Stimulated activated CD8-positive, alpha-beta memory T cell treated with anti-CD3 and anti-CD28 coated beads, Interleukin-7, amount 100 ng/mL, for 24 hours (primary cell): ENCODE measurements around the gene SSTR5.

ENCODE experiments used
- DNase-seq: peaks from one replicate; pipeline ENCODE4 v3.0.0-alpha.2; 2020; ENCODE audit warnings: low read depth

The SSTR5 gene

GRCh38 chr16:1040346-1040745, 32.2 kb upstream of the SSTR5 start:
- DNase-seq, result no peak

GRCh38 chr16:1042049-1042744, 30.4 kb upstream of the SSTR5 start:
- no peak for DNase-seq

- no peak for DNase-seq
Measured at GRCh38 chr16:1042866-1043265, 29.7 kb upstream of the SSTR5 start.

- no peak for DNase-seq
Measured at GRCh38 chr16:1043881-1044451, 28.6 kb upstream of the SSTR5 start.

- no peak for DNase-seq
Measured at GRCh38 chr16:1044460-1045309, 27.9 kb upstream of the SSTR5 start.

- DNase-seq, result no peak
Measured at GRCh38 chr16:1045310-1045992, 27.1 kb upstream of the SSTR5 start.

GRCh38 chr16:1045993-1046911, 26.3 kb upstream of the SSTR5 start:
- DNase-seq, result no peak

GRCh38 chr16:1047123-1047522, 25.4 kb upstream of the SSTR5 start:
- no peak for DNase-seq

- no peak for DNase-seq
Measured at GRCh38 chr16:1047801-1048200, 24.7 kb upstream of the SSTR5 start.

- no peak for DNase-seq
Measured at GRCh38 chr16:1048442-1049112, 24.0 kb upstream of the SSTR5 start.

- DNase-seq, result no peak
Measured at GRCh38 chr16:1049113-1049975, 23.2 kb upstream of the SSTR5 start.

- DNase-seq, result no peak
Measured at GRCh38 chr16:1049976-1050247, 22.6 kb upstream of the SSTR5 start.

GRCh38 chr16:1050516-1050915, 22.0 kb upstream of the SSTR5 start:
- DNase-seq, result no peak

- no peak for DNase-seq
Measured at GRCh38 chr16:1050921-1051320, 21.6 kb upstream of the SSTR5 start.

GRCh38 chr16:1051446-1051845, 21.1 kb upstream of the SSTR5 start:
- no peak for DNase-seq

- DNase-seq, result no peak
Measured at GRCh38 chr16:1052721-1053120, 19.8 kb upstream of the SSTR5 start.

GRCh38 chr16:1053121-1053521, 19.4 kb upstream of the SSTR5 start:
- no peak for DNase-seq

- DNase-seq, result no peak
Measured at GRCh38 chr16:1053700-1054368, 18.7 kb upstream of the SSTR5 start.
